Kidney (tissue), 14 donors: Measurements from ENCODE around the gene VANGL1. TPM values are rescaled to one million over a fixed set of nuclear protein-coding genes. Genes with fewer than 3 reads are reported as not detected.
"Not testable (repeated sequence)": the region's sequence is repeated elsewhere in the genome, so short reads cannot be mapped to it uniquely, and the experiment has no call there.

Experiments
- DNase-seq, 5 donors: peaks; one replicate each; pipeline ENCODE4 v3.0.0-alpha.2; 2013 to 2020
- FAIRE-seq: peaks from 2 replicates; lab custom pipeline; 2012; peaks lifted over from hg19 to GRCh38; lab: Jason Lieb, UNC
- H3K27ac ChIP-seq, 2 donors: one replicate each; pipeline ENCODE4 v1.7.0; 2013; ENCODE audit warnings: low read depth in 2 of 2, low read length in 2 of 2, inconsistent platforms in 1 of 2
- H3K27me3 ChIP-seq: one replicate; pipeline ENCODE4 v1.7.1; 2013; ENCODE audit warnings: low read length, inconsistent platforms; ENCODE audit not compliant: control insufficient read depth, insufficient read depth
- H3K36me3 ChIP-seq, 3 donors: one replicate each; pipeline versions ENCODE4 v1.7.0 to v1.7.1; 2013; ENCODE audit warnings: low read length in 3 of 3, control low read depth in 1 of 3, inconsistent platforms in 1 of 3; ENCODE audit not compliant: insufficient read depth in 3 of 3, control insufficient read depth in 2 of 3
- H3K4me1 ChIP-seq, 3 donors: one replicate each; pipeline versions ENCODE4 v1.7.0 to v1.7.1; 2013; ENCODE audit warnings: low read length in 3 of 3, inconsistent platforms in 1 of 3, low read depth in 1 of 3; ENCODE audit not compliant: control insufficient read depth in 2 of 3, insufficient read depth in 2 of 3
- H3K4me3 ChIP-seq, 3 donors: one replicate each; pipeline versions ENCODE4 v1.7.0 to v1.8.1; 2013; ENCODE audit warnings: low read length in 3 of 3, control low read depth in 1 of 3, inconsistent platforms in 1 of 3
- H3K9ac ChIP-seq, 3 donors: one replicate each; pipeline versions ENCODE4 v1.7.0 to v1.7.1; 2013; ENCODE audit warnings: low read length in 3 of 3, control low read depth in 1 of 3, inconsistent platforms in 1 of 3
- H3K9me3 ChIP-seq, 3 donors: one replicate each; pipeline versions ENCODE4 v1.7.0 to v1.7.1; 2013; ENCODE audit warnings: low read length in 3 of 3, control low read depth in 1 of 3, inconsistent platforms in 1 of 3; ENCODE audit not compliant: control insufficient read depth in 2 of 3, insufficient read depth in 1 of 3
- CTCF ChIP-seq: IDR thresholded peaks from 3 replicates; pipeline ENCODE4 v1.5.1; 2012; ENCODE audit warnings: mild to moderate bottlenecking, moderate library complexity, borderline replicate concordance; ENCODE audit not compliant: insufficient read depth; ENCODE audit errors: extremely low read depth
- intact Hi-C: fragments of 100-400 bp; cut with DNase I; formaldehyde crosslinking; loops from one replicate; pipeline ENCODE4 v1.11.1; 2022
- polyA plus RNA-seq: library from polyadenylated mRNA; stranded (reverse); fragments of 350-450 nt; fragmentation: Illumina TruSeq; extraction: RNeasy Lipid Tissue Mini Kit (QIAGEN cat#74804); gene quantifications from one replicate; pipeline ENCODE4 v1.2.3, GENCODE V29; 2014; ENCODE audit warnings: low read depth, low replicate concordance; ENCODE audit not compliant: insufficient read depth
- total RNA-seq: library from RNA; stranded (reverse); fragmentation: NEBNext Ultra II Directional; extraction: Animal tissue kit (Norgen Biotek cat#: 25700); gene quantifications from one replicate; pipeline ENCODE4 v1.2.1, GENCODE V29; 2021
- donor health status: control.
- donor health status: control.
- donor health status: control.
- donor health status: control.
- donor health status: control.
- donor health status: DM: yes; HTN: yes; CAD: no.
- donor health status: Normal renal cell carcinoma (clear cell type).

VANGL1 gene
- total and polyA plus RNA-seq, 2 donors from 2014 or later: 2.7 to 12.3 TPM

- H3K9me3 ChIP-seq: no peaks in the 10 kb centered on the region
- DNase-seq (no peak), FAIRE-seq (no peak)
- no peak overlapping the region for H3K9ac ChIP-seq
- H3K27ac ChIP-seq: no peak overlapping the region
- no peaks in the 10 kb centered on the region for H3K27me3 ChIP-seq
- no peaks in the 10 kb centered on the region for H3K4me1 ChIP-seq
- H3K4me3 ChIP-seq: no peak overlapping the region
- no peak for TF ChIP-seq CTCF
- H3K36me3 ChIP-seq: no peaks in the 10 kb centered on the region
- intact Hi-C loops: no loop called here
Observed at GRCh38 chr1:115632251-115633026, 9.3 kb upstream of the VANGL1 start.

GRCh38 chr1:115633606-115634005, 8.2 kb upstream of the VANGL1 start:
- FAIRE-seq, H3K27me3 ChIP-seq, intact Hi-C loops, DNase-seq, H3K9me3 ChIP-seq, H3K4me3 ChIP-seq, H3K36me3 ChIP-seq, H3K27ac ChIP-seq, H3K9ac ChIP-seq, H3K4me1 ChIP-seq: not testable (repeated sequence)

- H3K4me3 ChIP-seq, H3K36me3 ChIP-seq, H3K27me3 ChIP-seq, intact Hi-C loops, H3K9ac ChIP-seq, DNase-seq, H3K4me1 ChIP-seq, H3K27ac ChIP-seq, H3K9me3 ChIP-seq, FAIRE-seq: not testable (repeated sequence)
Observed at GRCh38 chr1:115637247-115637646, 4.5 kb upstream of the VANGL1 start.

- Histone ChIP-seq H3K4me1 (peaks cover 0 to 8% (median 4%) of the 10 kb centered on the region in 3 donors), H3K36me3 (no peaks in the 10 kb centered on the region), H3K9ac (no peak overlapping the region), H3K4me3 (no peak overlapping the region), H3K27me3 (no peaks in the 10 kb centered on the region), H3K9me3 (no peaks in the 10 kb centered on the region), H3K27ac (no peak overlapping the region)
- no peak for DNase-seq
- intact Hi-C loops: no loop called here
- TF ChIP-seq CTCF: no peak
- FAIRE-seq: no peak
Observed at GRCh38 chr1:115640384-115640783, 1.4 kb upstream of the VANGL1 start.
